Dendritic cell treated with granulocyte-macrophage colony-stimulating factor and Interleukin-4, amounts not matched to agents 40 ng/mL and 50 ng/mL, for 4 days (primary cell): ENCODE results near the gene SH2D3C.

Experiments used
- H3K27ac Mint-ChIP-seq: one replicate; pipeline ENCODE4 v1.8.0; 2022; ENCODE audit warnings: mild to moderate bottlenecking, mixed read lengths
- H3K27me3 Mint-ChIP-seq: one replicate; pipeline ENCODE4 v1.8.0; 2022; ENCODE audit warnings: mild to moderate bottlenecking, mixed read lengths
- H3K36me3 Mint-ChIP-seq: one replicate; pipeline ENCODE4 v1.8.0; 2022; ENCODE audit warnings: low read depth, mixed read lengths
- H3K4me1 Mint-ChIP-seq: one replicate; pipeline ENCODE4 v1.8.0; 2022; ENCODE audit warnings: low read depth, mixed read lengths
- H3K4me3 Mint-ChIP-seq: one replicate; pipeline ENCODE4 v1.8.0; 2022; ENCODE audit warnings: mild to moderate bottlenecking, moderate library complexity, mixed read lengths
- H3K9me3 Mint-ChIP-seq: one replicate; pipeline ENCODE4 v1.8.0; 2022; ENCODE audit warnings: mixed read lengths
- intact Hi-C: fragments of 100-400 bp; cut with micrococcal nuclease; formaldehyde crosslinking; loops from one replicate; pipeline ENCODE4 v1.15.0; 2022

The SH2D3C gene

DNA sequence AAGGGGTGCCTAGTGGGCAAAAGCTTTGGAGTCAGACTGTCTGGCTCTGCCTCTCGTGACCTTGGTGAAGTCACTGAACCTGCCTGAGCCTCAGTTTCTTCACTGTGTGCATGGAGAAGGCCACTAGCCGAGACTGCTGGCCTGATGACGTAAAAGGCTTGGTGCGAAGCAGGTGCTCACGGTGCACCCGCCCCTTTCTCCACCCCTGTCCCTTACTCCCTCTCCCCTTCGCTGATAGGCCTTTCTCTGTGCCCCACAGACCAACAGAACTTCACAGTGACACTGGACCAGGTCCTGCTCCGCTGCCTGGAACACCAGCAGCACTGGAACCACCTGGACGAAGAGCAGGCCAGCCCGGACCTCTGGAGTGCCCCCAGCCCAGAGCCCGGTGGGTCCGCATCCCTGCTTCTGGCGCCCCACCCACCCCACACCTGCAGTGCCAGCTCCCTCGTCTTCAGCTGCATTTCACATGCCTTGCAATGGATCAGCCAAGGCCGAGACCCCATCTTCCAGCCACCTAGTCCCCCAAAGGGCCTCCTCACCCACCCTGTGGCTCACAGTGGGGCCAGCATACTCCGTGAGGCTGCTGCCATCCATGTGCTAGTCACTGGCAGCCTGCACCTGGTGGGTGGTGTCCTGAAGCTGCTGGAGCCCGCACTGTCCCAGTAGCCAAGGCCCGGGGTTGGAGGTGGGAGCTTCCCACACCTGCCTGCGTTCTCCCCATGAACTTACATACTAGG lies 34.6 kb upstream of the SH2D3C start:
- intact Hi-C loops = no loop called here
- H3K9me3 Mint-ChIP-seq = no peaks in the 10 kb centered on the region
- no peaks in the 10 kb centered on the region for H3K27me3 Mint-ChIP-seq
- peak overlapping the region; percentile 37 for H3K27ac Mint-ChIP-seq
- H3K4me1 Mint-ChIP-seq = peaks cover 9% of the 10 kb centered on the region
- no peak overlapping the region for H3K4me3 Mint-ChIP-seq
- H3K36me3 Mint-ChIP-seq = peaks cover 96% of the 10 kb centered on the region

DNA sequence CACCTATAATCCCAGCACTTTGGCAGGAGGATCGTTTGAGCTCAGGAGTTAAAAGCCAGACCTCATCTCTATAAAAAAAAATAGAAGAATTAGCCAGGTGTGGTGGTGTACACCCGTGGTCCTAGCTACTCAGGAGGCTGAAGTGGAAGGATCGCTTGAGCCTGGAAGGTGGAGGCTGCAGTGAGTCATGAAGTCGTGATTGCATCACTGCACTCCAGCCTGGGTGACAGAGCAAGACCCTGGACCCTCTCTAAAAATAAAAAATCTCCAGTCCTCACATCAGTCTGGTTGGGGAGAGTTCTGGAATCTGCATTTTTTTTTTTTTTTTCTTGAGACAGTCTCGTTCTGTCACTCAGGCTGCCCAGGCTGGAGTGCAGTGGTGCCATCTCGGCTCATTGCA lies 33.5 kb upstream of the SH2D3C start:
- Mint-ChIP-seq H3K4me3 (no peak overlapping the region), H3K9me3 (no peaks in the 10 kb centered on the region), H3K36me3 (peaks cover 96% of the 10 kb centered on the region), H3K27ac (no peak overlapping the region), H3K4me1 (peaks cover 5% of the 10 kb centered on the region), H3K27me3 (no peaks in the 10 kb centered on the region)
- intact Hi-C loops = no loop called here

DNA sequence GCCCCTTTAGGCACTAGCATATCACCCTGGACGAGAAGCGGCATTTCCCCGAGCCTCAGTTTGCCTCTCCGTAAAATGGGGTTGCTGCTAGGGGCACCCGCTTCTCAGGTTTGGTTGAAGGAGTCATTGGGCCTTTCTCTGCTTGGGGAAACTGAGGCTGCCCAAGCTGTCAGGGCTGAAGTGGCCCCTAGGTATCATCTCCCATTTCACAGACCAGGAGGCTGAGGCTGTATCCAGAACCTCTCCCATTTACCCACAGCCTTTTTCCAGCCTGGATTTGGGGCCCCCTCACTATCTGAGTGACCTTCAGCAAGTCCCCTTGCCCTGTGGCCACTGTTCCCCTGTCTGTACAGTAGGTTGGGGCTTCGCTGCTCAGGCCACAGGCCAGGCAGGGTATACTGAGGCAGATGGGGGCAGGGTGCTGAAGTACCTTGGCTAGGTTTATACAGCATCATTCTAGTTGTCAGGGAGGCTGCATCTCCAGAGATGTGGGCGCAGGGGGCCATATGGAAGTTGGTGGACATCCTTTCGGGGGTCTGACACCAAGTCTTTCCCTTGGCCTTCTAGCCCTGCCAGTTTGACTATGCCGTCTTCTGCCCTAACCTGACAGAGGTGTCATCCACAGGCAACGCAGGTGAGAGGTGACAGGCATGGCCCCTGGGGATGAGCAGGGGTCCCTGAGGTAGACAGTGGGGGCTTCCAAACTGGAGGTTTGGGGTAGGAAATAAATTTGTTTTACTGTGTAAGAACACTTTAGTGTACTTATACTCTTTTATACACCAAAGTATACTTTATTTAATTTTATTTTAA lies 32.1 kb upstream of the SH2D3C start:
- H3K9me3 Mint-ChIP-seq = no peaks in the 10 kb centered on the region
- peaks cover 9% of the 10 kb centered on the region for H3K4me1 Mint-ChIP-seq
- no peak overlapping the region for H3K4me3 Mint-ChIP-seq
- H3K27ac Mint-ChIP-seq = no peak overlapping the region
- peaks cover 96% of the 10 kb centered on the region for H3K36me3 Mint-ChIP-seq
- intact Hi-C loops = no loop called here
- H3K27me3 Mint-ChIP-seq = no peaks in the 10 kb centered on the region

DNA sequence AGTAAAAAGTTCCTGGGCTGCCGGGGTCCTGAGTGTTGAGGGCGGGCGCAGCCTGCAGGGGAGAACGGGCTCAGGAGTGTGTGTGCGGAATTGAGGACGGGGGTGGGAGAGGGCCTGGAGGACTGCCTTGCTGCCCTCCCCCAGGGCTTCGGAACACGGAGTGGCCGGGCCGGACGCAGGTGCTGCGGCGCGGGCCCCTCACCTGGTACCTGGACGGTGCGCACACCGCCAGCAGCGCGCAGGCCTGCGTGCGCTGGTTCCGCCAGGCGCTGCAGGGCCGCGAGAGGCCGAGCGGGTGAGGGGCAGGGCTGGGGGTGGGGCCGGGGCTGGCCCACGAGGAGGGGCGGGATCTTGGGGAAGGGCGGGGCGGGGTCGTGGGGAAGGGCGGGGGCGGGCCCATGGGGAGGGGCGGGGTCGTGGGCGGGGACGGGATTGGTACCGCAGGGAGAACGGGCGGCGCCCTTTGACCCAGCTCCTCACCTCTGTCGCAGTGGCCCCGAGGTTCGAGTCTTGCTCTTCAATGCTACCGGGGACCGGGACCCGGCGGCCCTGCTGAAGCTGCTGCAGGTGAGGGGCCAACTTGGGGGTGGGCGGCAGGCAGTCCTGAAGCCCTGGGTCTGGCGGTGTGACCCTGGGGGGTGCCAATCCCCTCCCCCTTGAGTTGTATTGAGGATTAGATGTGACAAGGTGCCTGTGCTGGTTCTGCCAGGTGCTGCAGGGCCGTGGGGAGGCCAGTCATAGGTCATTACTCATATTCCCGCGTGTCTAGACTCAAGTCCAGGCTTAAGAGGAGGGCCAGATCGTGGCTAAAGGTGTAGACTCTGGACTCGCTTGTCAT lies 31.3 kb upstream of the SH2D3C start:
- H3K36me3 Mint-ChIP-seq = peaks cover 93% of the 10 kb centered on the region
- H3K27ac Mint-ChIP-seq = no peak overlapping the region
- H3K4me1 Mint-ChIP-seq = peaks cover 9% of the 10 kb centered on the region
- intact Hi-C loops = no loop called here
- H3K4me3 Mint-ChIP-seq = no peak overlapping the region
- H3K9me3 Mint-ChIP-seq = no peaks in the 10 kb centered on the region
- H3K27me3 Mint-ChIP-seq = no peaks in the 10 kb centered on the region

DNA sequence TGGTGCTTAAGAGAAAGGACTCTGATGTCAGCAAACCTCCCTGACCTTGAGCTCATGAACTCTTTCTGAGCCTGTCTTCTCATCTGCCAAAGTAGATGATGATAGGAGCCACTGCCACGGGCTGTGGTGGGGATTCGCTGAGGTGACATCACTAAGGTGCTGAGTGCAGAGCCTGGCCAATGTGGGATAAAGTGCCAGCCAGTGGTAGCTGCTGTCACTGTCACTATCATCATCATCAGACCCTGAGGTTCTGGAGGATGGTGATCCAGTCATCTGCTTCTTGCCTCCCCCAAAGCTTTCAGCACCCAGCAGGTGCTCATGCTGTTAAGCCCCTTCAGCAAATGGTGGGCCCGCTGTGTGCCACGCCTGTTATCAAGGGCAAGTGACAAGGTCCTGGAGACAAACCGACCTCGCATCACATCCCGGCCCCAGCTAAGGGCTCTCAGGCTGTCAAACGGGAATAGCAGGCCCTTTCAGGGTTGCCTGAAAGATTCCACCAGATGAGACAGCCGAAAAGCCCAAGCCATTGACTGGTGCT lies 30.6 kb upstream of the SH2D3C start:
- peaks cover 93% of the 10 kb centered on the region for H3K36me3 Mint-ChIP-seq
- no peaks in the 10 kb centered on the region for H3K27me3 Mint-ChIP-seq
- H3K27ac Mint-ChIP-seq = no peak overlapping the region
- no peak overlapping the region for H3K4me3 Mint-ChIP-seq
- H3K4me1 Mint-ChIP-seq = peaks cover 16% of the 10 kb centered on the region
- H3K9me3 Mint-ChIP-seq = no peaks in the 10 kb centered on the region
- intact Hi-C loops = no loop called here

DNA sequence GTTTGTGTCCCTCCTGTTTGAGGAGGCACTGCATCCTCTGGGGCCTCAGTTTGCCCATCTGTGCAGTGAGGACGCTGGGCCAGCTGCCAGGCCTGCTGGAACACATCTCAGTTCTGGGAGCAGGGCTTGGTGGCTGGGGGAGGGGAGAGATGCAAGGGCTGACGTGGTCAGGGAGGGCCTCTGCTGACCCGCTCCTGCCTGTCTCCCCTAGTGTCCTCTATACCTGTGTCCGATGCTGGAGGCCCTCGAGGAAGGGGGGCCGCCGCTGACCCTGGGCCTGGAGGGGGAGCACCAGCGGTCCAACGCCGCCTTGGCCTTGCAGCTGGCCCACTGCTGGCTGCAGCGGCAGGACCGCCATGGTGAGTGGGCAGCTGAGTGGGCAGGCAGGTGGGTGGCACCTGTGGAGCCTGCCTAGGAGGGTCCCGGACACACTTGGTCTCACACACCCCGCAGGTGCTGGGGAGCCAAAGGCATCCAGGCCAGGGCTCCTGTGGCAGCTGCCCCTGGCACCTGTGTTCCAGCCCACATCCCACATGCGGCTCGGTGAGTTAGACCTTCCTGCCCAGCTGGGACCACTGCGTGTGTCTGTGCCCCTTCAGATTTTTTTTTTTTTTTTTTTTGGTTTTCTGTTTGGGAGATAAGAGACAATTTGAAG lies 30.0 kb upstream of the SH2D3C start:
- intact Hi-C loops = no loop called here
- Mint-ChIP-seq H3K36me3 (peaks cover 89% of the 10 kb centered on the region), H3K4me3 (no peak overlapping the region), H3K4me1 (peaks cover 22% of the 10 kb centered on the region), H3K9me3 (no peaks in the 10 kb centered on the region), H3K27me3 (no peaks in the 10 kb centered on the region), H3K27ac (no peak overlapping the region)

DNA sequence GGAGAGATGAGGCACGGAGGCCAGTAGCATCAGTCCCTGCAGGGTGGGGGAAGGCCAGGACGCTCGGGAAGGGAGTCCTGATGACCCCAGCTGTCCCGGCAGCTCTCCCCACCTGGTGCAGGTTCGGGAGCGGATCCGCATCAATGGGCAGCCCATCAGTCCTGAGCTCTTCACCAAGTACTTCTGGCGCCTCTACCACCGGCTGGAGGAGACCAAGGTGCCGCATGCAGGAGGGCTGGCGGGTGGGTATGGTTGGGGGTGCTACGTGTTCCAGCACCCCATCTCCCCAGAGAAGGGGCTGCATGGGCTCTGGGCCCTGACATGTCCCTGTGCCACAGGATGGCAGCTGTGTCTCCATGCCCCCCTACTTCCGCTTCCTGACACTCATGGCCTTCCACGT lies 28.4 kb upstream of the SH2D3C start:
- H3K36me3 Mint-ChIP-seq = peaks cover 80% of the 10 kb centered on the region
- H3K4me3 Mint-ChIP-seq = no peak overlapping the region
- H3K4me1 Mint-ChIP-seq = peaks cover 33% of the 10 kb centered on the region
- no peaks in the 10 kb centered on the region for H3K9me3 Mint-ChIP-seq
- H3K27me3 Mint-ChIP-seq = no peaks in the 10 kb centered on the region
- intact Hi-C loops = no loop called here
- H3K27ac Mint-ChIP-seq = no peak overlapping the region

DNA sequence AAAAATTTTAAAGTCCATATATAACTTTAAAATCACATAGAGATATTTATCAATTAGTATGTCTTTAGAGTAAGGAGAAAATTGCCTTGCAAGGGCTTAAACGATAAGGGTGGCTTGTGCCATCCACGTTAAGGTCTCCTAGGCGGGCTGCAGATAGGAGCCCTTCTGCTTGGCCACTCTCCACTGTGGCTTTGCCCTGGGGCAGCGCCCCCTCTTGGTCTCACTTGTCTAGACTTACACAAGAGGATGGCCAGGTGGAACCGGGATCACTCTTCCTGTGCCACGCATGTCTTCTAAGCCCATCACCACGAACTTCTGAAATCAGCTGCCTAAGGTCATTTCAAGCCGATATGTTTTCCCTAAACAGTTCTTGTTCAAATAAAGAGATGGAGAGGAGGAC lies 27.2 kb upstream of the SH2D3C start:
- Mint-ChIP-seq H3K27me3 (no peaks in the 10 kb centered on the region), H3K4me1 (peaks cover 42% of the 10 kb centered on the region), H3K4me3 (no peak overlapping the region), H3K27ac (no peak overlapping the region), H3K9me3 (no peaks in the 10 kb centered on the region), H3K36me3 (peaks cover 71% of the 10 kb centered on the region)
- intact Hi-C loops = no loop called here

DNA sequence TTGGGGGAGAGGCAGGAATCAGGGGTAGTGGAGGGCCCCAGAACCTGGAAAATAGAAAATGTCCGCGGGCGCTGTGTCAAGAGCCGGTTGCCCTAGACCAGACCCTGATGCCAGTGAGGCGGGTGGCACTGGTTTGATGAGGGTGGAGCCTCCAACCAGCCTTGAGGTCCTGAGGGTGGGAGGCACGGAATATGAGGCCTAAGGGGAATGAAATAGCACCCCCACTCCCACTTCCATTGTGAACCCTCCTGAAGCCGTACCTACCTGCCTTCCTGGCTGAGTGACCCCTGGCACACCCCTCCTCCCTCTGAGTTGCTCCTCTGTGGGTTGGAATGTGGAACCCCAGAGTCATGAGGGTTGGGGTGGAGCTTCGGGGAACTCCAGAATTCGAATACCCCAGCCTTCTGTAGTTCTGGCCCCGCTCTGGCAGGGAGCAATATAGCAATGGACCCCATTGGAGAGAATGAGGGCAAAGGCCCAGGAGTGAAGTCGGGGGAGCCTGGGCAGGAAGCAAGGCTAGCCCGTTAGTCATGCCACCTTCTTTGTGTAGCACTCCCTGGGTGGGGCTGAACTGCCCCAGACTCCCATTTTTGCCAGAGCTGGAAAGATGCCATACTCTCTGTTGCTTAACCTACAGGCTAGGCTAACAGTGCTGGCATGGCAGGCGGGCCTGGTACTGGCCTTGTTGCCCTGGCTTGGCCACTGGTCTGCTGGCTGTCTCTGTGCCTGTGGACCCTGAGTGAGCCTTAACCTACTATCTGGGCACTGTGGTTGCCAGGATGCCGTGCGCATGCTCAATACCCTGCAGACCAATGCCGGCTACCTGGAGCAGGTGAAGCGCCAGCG lies 25.3 kb upstream of the SH2D3C start:
- Mint-ChIP-seq H3K36me3 (peaks cover 52% of the 10 kb centered on the region), H3K9me3 (no peaks in the 10 kb centered on the region), H3K27me3 (no peaks in the 10 kb centered on the region), H3K27ac (peak overlapping the region; percentile 93), H3K4me1 (peaks cover 41% of the 10 kb centered on the region), H3K4me3 (peak overlapping the region; percentile 83)
- intact Hi-C loops = loop anchor here (2.0 kb wide), 1 partner anchor 17 kb away; the partner anchor contains the start of gene CDK9

DNA sequence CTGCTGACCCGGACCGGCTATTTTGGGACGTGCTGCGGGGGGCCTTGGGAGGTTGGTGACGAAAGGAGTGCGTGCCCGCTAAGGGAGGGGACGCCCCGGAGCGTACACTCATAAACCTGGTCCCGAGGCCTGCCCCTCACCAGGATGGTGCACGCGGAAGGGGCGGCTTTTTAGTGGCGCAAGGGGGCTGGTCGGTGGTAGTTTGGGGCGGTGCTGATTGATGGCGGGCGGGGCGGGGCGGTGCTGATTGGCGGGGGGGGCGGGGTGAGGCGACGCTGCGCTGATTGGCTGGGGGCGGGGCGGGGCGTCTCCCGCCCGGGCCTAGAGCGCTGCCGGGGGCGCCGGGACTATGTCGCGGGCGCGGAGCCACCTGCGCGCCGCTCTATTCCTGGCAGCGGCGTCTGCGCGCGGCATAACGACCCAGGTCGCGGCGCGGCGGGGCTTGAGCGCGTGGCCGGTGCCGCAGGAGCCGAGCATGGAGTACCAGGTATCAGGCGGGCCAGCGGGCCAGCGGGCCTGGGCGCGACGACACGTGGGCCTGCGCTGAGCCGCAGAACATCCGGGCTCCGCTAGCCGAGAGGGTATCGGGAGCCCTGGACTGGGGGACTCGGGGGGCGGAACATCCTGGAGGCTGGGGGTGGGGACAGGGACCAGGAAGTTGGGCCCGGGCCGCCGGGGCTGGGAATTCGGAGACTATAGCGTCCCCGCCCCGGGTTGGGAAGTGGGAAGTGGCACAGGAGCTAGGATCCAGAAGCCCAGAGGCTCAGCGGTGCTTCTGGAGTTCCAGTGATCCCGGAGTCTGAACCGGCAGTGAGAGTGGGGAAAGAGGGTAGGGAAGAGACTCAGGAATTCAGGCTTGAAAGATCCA lies 24.3 kb upstream of the SH2D3C start, which contains the start of gene FPGS:
FPGS (plus strand) TSS at position 307 of the 868 bp plus-strand sequence; CDS start at position 350, 43 bp downstream.
- Mint-ChIP-seq H3K4me1 (peaks cover 41% of the 10 kb centered on the region), H3K4me3 (peak within 1 kb of the TSS; percentile 83), H3K36me3 (peaks cover 43% of the 10 kb centered on the region), H3K27me3 (peaks cover 1% of the 10 kb centered on the region), H3K9me3 (no peaks in the 10 kb centered on the region), H3K27ac (peak within 1 kb of the TSS; percentile 93)
- intact Hi-C loops = loop anchor here (2.0 kb wide), 1 partner anchor 16 kb away; the partner anchor contains the start of gene CDK9

DNA sequence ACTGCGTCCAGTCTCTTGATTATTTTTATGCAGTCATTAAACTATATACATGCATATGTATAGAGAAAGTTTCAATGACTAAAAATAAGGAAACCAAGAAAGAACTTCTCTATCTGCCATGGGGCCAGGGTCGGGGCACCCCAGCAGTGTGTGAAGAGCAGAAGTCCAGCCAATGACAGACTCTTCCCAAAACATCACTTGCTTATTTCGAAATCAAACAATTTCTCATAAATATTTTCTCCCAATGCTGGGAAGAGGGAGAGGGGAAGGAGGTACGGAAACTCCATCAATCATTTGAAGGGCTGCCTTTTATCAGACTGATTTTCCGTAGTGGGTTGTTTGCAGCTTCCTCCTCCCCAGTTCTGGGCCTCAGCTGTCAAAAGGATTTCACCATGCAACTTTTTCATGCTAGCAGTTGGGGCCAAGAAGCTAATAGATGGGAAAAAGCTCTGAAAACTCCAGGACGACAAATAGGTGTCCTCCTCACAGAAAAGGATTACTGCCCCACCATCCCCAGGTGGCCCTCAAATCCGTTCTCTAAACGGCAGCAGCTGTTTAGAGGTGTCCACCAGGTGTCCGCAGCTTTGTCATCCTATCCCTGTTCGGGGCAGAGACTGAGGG lies 23.6 kb upstream of the SH2D3C start:
- Mint-ChIP-seq H3K36me3 (peaks cover 35% of the 10 kb centered on the region), H3K9me3 (no peaks in the 10 kb centered on the region), H3K4me1 (peaks cover 49% of the 10 kb centered on the region), H3K27me3 (peaks cover 9% of the 10 kb centered on the region), H3K4me3 (peak overlapping the region; percentile 83), H3K27ac (peak overlapping the region; percentile 93)
- intact Hi-C loops = loop anchor here (2.0 kb wide), 1 partner anchor 15 kb away; the partner anchor contains the start of gene CDK9
